ENCODE measurements around the gene ROCK1.

ROCK1 gene

GRCh38 chr18:21118806-21119205 is 7.2 kb upstream of the ROCK1 start:
- Histone ChIP-seq H3K79me2 (ENCODE audit: insufficient read depth, low read length) (no peaks in the 10 kb centered on the region), H3K9ac (ENCODE audit: low read length) (no peak overlapping the region), H3K9me2 (replicated peaks; ENCODE audit: insufficient read depth, low read length) (no peaks in the 10 kb centered on the region), H2AFZ (ENCODE audit: low read depth, low read length, severe bottlenecking) (no peak overlapping the region), H4K20me1 (ENCODE audit: low read depth, low read length) (no peaks in the 10 kb centered on the region), H3K36me3 (ENCODE audit: low read length) (no peaks in the 10 kb centered on the region), H3K27me3 (ENCODE audit: low read length) (no peaks in the 10 kb centered on the region), H3K4me2 (ENCODE audit: low read depth, low read length, poor library complexity, severe bottlenecking) (no peak overlapping the region), H3F3A (ENCODE audit: insufficient read depth) (no peaks in the 10 kb centered on the region), H3K4me3 (ENCODE audit: insufficient read depth, low read length, poor library complexity, severe bottlenecking) (no peak overlapping the region), H3K9me3 (ENCODE audit: insufficient read depth, low read length) (no peaks in the 10 kb centered on the region), H3K27ac (ENCODE audit: low read depth, low read length) (no peak overlapping the region)
- TF ChIP-seq CTCF (IDR thresholded peaks at IDR 0.05; ENCODE audit: insufficient read depth, low read length, poor library complexity, severe bottlenecking) = no peak
- no peak for TF ChIP-seq EZH2phosphoT487 (conservative IDR thresholded peaks at IDR 0.05; ENCODE audit: low read length)

GRCh38 chr18:21117409-21118131 is 6.0 kb upstream of the ROCK1 start:
- no peak overlapping the region for H3K27ac ChIP-seq (ENCODE audit: low read depth, low read length)

GRCh38 chr18:21115519-21116411 is 4.2 kb upstream of the ROCK1 start:
- H3K27me3 ChIP-seq (ENCODE audit: low read length) = no peaks in the 10 kb centered on the region
- H4K20me1 ChIP-seq (ENCODE audit: low read depth, low read length) = no peaks in the 10 kb centered on the region
- H3K9me2 ChIP-seq (replicated peaks; ENCODE audit: insufficient read depth, low read length) = no peaks in the 10 kb centered on the region
- TF ChIP-seq CTCF (IDR thresholded peaks at IDR 0.05; ENCODE audit: insufficient read depth, low read length, poor library complexity, severe bottlenecking) (no peak), EZH2phosphoT487 (conservative IDR thresholded peaks at IDR 0.05; ENCODE audit: low read length) (no peak)
- no peak overlapping the region for H3K9ac ChIP-seq (ENCODE audit: low read length)
- no peak overlapping the region for H3K4me3 ChIP-seq (ENCODE audit: insufficient read depth, low read length, poor library complexity, severe bottlenecking)
- no peak overlapping the region for H2AFZ ChIP-seq (ENCODE audit: low read depth, low read length, severe bottlenecking)
- H3F3A ChIP-seq (ENCODE audit: insufficient read depth) = no peaks in the 10 kb centered on the region
- H3K79me2 ChIP-seq (ENCODE audit: insufficient read depth, low read length) = peaks cover 7% of the 10 kb centered on the region
- no peak overlapping the region for H3K4me2 ChIP-seq (ENCODE audit: low read depth, low read length, poor library complexity, severe bottlenecking)
- no peaks in the 10 kb centered on the region for H3K36me3 ChIP-seq (ENCODE audit: low read length)
- no peaks in the 10 kb centered on the region for H3K9me3 ChIP-seq (ENCODE audit: insufficient read depth, low read length)
- H3K27ac ChIP-seq (ENCODE audit: low read depth, low read length) = no peak overlapping the region

More at GRCh38 chr18:21117409-21118131, 6.0 kb upstream of the ROCK1 start:
- no peaks in the 10 kb centered on the region for H3K79me2 ChIP-seq (ENCODE audit: insufficient read depth, low read length)
- no peak overlapping the region for H3K4me3 ChIP-seq (ENCODE audit: insufficient read depth, low read length, poor library complexity, severe bottlenecking)
- H3K9me3 ChIP-seq (ENCODE audit: insufficient read depth, low read length) = no peaks in the 10 kb centered on the region
- H2AFZ ChIP-seq (ENCODE audit: low read depth, low read length, severe bottlenecking) = no peak overlapping the region
- no peaks in the 10 kb centered on the region for H3K36me3 ChIP-seq (ENCODE audit: low read length)
- no peaks in the 10 kb centered on the region for H3K9me2 ChIP-seq (replicated peaks; ENCODE audit: insufficient read depth, low read length)
- TF ChIP-seq CTCF (IDR thresholded peaks at IDR 0.05; ENCODE audit: insufficient read depth, low read length, poor library complexity, severe bottlenecking) = no peak
- TF ChIP-seq EZH2phosphoT487 (conservative IDR thresholded peaks at IDR 0.05; ENCODE audit: low read length) = no peak
- no peak overlapping the region for H3K4me2 ChIP-seq (ENCODE audit: low read depth, low read length, poor library complexity, severe bottlenecking)
- no peaks in the 10 kb centered on the region for H3F3A ChIP-seq (ENCODE audit: insufficient read depth)
- no peak overlapping the region for H3K9ac ChIP-seq (ENCODE audit: low read length)
- H4K20me1 ChIP-seq (ENCODE audit: low read depth, low read length) = no peaks in the 10 kb centered on the region
- H3K27me3 ChIP-seq (ENCODE audit: low read length) = no peaks in the 10 kb centered on the region

Data from SU-DHL-6 (cell line).